AML-193 (cell line): Measurements from ENCODE around the gene TPK1.

ENCODE experiments used
- DNase-seq, 2 experiments: peaks; one replicate each; lab custom pipeline; 2025; lab: John Stamatoyannopoulos, UW

The TPK1 gene

GRCh38 chr7:144528536-144529045 is 307.3 kb downstream of the TPK1 start:
- DNase-seq, result no peak

- no peak for DNase-seq
Observed at GRCh38 chr7:144527051-144527471, 308.8 kb downstream of the TPK1 start.

- DNase-seq, result no peak
Observed at GRCh38 chr7:144525956-144526355, 309.9 kb downstream of the TPK1 start.

GRCh38 chr7:144524271-144524670 is 311.6 kb downstream of the TPK1 start:
- no peak for DNase-seq

DNA sequence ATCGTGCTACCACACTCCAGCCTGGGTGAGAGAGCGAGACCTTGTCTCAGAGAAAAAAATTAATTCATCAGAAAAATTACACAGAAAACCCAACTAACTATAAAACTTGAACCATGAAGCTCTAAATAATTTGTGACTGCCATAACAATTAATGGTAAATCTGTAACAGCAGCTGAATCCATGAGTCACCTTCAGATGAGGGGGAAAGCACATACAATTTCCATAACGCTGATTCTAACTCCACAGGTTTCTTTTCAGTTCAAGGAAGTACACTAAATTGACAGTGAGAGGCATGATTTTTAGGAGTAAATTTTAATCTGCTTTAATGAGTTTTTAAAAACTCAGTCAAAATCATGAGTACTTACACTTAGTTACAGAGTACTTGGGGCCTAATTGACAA is 312.2 kb downstream of the TPK1 start:
- no peak for DNase-seq

DNA sequence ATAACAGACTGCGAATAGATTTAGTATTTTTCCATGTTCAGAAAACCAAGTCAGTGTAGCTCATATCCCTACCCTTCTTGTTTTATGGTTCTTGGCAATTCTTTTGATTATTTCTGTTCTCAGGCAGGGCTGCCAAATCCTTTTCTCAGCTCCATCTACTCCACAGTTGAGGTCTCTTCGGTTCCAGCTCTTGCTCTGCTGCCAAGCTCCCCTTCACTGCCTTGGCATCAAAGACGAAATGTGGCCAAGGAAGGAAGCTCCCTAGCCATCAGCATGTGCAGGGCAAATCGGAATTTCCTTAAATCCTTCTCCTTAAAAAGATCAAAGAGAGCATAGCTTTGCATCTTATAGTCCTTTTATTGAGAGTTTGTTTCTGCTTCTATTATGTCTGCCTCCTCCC is 315.9 kb downstream of the TPK1 start:
- DNase-seq, result no peak

GRCh38 chr7:144518360-144518759 is 317.5 kb downstream of the TPK1 start:
- no peak for DNase-seq

DNA sequence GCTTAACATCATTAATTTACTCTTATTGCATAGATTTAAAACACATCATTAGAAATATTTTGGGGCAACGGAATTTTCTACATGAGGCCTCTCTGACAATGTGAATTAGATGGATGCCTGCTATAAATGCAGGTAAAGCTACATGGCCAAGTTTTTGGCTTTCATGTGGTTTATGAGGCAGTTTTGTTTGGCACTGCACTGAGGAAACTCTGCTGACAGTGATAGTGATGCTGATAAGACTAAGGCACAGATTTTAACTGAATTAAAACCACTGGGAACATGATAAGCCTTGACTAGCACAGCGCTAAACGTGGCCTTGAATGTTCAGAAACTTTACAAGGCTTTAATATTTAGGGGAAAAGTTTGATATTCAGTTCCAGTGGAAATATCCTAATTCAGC is 318.1 kb downstream of the TPK1 start:
- DNase-seq, result no peak

- DNase-seq, result no peak
Observed at GRCh38 chr7:144516729-144517525, 318.9 kb downstream of the TPK1 start.

DNA sequence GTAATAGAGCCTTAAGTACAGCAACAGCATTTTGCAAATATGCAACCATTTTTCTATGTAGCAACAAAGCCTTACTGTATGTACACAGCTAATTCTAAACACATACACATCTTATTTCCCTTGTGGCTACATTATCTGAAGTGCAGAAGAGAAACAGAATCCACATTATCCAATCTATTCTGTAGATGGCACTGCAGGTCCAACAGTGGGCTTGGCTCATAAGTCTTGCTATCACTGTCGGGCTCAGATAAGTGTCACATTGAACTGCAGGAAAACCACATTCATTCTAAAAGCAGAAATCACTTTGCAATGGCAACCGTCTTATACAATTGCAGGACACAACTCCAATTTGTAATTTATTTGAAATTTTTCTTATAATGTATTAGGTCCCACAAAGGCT is 322.5 kb downstream of the TPK1 start:
- peak; percentile 30 to 41 for DNase-seq

GRCh38 chr7:144510621-144511020 is 325.2 kb downstream of the TPK1 start:
- no peak for DNase-seq

DNA sequence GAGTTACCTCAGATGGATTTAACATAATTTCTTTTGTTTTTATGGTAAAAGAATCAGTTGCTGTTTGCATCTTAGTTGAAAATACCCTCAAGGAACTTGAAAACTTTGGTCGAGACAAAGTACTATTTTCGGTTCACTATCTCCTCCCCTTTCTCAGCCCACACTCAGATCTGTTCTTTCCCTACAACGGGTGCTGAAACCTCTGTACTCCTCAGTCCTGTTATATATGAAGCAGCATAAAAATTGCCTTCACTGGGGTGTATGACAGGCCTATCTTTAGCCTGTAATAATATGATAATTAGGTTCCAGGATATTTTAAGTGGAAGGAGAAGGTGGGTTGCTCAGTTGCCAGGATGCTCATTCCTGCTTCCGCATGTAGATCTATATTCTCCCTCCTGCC is 327.2 kb downstream of the TPK1 start:
- no peak for DNase-seq

DNA sequence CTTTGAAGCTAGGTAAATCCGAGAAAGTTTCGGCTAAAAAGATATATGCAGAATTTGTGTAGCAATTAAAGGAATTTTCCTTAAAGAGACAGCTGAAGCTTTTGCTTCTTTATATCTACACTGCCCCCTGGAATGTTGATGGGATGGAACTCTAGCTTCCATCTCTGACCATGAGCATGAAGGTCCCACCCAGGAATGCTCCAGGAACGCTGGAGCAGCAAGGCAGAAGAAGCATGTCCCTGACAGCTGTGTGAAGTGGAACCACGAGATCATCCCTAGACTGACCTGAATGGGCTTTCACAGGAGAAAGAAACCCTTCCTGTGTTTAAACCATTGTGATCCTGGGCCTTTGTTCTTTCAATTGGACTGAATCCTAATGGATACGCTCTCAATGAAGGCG is 332.6 kb downstream of the TPK1 start:
- no peak for DNase-seq

- DNase-seq, result no peak
Observed at GRCh38 chr7:144500225-144500624, 335.6 kb downstream of the TPK1 start.

- DNase-seq, result no peak
Observed at GRCh38 chr7:144497282-144497681, 338.6 kb downstream of the TPK1 start.

GRCh38 chr7:144494355-144494754 is 341.5 kb downstream of the TPK1 start:
- no peak for DNase-seq

DNA sequence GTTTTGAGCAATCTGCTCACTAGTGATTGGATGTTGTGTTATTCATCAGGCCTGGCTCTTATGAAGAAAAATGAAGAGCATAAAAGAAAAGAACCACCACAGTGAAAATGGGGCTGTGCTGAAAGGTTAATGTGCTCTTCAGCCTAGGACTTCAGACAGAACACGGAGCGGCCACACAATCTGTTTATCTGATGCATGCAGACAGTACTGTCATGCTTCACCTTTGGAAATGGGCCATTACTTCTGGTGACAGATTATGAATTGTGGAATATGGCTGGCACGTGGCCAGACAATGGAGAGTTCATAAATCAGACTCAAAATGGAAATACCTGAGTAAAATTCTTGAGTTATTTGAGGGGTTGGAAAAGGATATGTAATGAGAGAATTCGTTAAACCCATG is 346.3 kb downstream of the TPK1 start:
- DNase-seq, result no peak

DNA sequence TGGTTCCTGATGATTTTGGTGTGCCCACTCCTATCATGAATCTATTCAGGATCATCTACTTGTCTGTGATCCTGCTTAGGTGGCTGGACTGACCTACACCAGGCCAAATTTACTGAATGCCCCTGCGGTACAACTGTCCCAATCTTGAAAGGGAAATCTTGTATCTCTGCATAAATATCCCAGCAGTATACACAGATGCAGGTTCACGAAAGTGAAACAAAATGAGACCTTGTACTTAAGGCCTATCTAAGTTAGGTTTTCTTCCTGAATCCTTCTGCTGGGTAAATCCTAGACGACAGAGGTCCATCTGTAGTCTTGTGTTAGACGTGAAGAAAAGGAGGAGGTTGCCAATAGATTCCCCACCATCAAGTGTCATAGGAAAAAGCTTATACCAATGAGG is 346.9 kb downstream of the TPK1 start:
- DNase-seq, result no peak

DNA sequence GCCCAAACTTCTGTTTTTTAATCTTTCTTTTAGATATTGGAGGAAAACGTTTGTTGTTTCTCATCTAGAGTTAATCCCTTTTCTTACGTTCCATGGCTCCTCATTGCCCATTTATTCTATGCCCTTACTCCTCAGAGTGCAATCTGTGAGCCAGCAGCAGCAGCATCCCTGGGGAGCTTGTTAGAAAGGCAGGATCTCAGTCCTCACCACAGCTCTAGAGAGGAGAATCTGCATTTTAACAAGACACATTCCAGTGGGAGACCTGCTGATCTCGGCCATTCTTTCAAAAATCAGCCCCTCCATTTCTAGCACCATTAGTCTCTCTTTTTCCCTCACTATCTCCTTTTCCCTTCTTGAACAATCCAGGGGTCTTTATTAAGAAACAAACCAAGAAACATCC is 348.0 kb downstream of the TPK1 start:
- DNase-seq, result no peak

- DNase-seq, result no peak
Observed at GRCh38 chr7:144484445-144484844, 351.4 kb downstream of the TPK1 start.

- no peak for DNase-seq
Observed at GRCh38 chr7:144483189-144483588, 352.7 kb downstream of the TPK1 start.

DNA sequence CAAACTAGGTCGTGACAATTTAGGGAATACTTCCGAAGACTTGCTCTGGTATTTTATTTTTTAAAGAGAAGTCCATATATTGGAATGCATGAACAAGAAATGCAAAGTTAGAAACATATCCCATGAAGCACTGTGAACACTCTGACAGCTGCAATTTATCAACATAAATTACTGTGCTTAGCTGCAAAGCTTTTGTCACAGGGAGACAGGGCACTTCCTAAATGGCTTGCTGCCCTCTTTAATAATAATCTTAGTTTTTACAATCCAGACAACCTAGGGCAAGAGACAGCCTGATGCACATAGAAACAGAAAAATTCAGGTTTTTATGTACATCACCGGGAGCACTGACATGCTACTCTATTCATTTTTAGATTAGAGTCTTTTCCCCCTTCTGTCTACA is 354.0 kb downstream of the TPK1 start:
- no peak for DNase-seq

DNA sequence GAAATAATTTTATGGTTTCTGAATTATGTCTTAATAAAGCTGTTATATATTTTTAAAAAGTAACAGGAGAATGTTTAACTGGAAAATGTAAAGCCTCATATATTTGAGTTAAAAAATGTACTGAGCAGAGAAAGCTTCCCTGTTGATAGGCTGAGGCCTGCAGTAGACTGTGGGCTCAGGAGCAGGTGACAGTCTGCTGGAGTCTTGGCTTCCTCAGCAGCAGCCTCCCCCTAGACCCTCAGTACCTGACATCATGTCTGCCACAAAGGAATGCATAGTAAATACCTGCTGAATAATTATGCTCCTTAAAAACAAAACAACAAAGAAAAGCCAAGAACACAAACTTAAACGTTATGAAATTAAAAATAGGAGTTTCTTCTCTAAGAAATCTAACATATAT is 358.5 kb downstream of the TPK1 start:
- no peak for DNase-seq
